ENCODE data around the gene KCTD21.
A peak's percentile ranks its signal among the peaks of the same experiment; 100 is the strongest.

The KCTD21 gene

DNA sequence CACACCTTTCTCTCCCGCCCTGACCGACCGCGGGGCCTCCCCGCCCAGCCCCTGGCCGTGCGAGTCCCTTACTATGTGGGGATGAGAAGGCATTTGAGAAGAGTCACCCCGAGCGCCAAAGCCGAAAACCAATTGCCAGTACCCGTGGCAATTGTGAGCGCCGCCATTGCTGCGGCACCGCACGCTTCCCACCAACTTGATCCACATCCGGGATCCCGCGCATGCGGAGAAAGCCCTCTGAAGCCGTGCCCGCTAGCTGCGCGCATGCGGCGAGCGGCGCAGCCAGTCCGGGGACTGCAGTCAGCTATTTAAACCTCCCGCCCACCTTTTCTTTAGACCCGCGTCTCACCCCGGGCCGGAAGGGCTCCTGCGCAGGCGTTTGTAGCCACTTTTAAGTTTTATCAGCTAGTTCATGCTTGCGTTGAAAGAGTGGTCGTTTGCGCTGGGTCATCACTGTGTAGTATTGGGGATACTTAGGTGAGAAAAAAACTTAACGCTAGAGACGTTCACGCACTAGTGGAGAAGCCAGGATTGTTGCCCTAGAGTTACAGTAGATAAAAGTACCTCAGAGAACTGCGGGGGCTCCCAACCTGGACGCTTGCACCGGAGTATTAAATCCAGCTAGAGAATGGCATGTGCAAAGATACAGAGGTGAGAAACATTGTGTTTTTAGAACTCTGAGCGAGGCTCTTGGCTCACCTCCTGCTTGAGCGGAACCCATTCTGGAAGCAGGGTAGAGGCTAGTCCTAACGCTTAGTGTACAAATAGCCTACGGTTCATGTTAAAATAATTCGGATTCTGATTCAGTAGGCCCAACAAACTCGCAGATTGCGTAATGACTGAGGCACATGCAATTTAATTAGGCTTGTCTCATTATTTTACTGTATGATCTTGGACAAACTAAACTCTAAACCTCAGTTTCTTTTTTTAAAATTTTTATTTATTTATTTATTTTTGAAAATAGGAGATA lies 48.7 kb downstream of the KCTD21 start, which contains the start of gene ALG8:
Gene ALG8, minus strand, starts transcription at position 205 of the 970 bp plus-strand sequence. Its CDS starts 38 bp downstream, at position 167.
- DNase-seq (ENCODE audit: low spot score), result peak; percentile 95

DNA sequence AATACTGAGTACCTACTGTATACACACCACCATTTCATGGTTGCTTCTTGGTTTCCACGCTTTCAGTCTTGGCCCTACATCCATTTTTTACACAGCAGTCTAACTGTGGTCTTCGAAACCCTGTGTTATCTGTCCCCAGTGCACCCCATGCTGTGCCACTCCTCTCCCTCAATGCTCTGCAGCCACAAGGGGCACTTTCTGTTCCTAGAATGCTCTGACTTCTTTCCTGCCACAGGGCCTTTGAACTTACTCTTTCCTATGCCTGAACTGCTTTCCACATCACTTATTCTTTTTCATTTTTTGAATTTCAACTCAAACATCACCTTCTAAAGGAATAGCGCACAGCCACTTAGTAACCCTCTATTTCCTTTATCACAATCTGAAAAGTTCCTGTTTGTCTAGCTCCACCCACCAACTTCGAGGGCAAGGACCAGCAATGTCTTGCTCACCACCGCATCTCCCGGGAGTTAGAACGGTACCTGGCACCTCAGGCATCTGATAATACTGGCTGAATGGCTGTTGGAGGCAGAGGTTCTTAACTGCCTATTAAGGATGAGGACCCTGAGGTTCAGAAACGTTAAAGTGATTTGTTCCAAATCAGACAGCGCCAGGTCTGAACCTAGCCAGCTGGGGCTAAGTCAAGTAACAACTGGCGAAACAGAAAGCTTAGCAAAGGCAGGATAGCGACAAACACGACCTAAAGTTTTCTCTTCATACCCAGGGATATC lies 49.6 kb downstream of the KCTD21 start:
- DNase-seq (ENCODE audit: low spot score), result no peak

DNA sequence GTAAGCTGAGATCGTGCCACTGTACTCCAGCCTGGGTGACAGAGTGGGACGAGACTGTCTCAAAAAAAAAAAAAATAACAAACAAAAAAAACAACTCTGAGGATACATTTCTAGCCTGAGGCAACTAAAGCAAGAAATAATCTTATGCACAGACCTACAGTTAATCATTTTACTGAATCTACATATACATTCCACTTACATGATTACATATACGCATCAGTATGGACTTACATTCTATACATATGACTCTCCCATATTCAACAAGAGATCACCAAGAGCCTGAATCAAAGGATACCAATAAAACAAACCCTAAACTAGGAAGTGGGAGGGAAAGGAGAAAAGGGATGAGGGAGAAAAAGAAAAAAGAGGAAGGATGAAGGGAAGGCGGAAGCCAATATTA lies 50.1 kb downstream of the KCTD21 start:
- no peak for DNase-seq (ENCODE audit: low spot score)

DNA sequence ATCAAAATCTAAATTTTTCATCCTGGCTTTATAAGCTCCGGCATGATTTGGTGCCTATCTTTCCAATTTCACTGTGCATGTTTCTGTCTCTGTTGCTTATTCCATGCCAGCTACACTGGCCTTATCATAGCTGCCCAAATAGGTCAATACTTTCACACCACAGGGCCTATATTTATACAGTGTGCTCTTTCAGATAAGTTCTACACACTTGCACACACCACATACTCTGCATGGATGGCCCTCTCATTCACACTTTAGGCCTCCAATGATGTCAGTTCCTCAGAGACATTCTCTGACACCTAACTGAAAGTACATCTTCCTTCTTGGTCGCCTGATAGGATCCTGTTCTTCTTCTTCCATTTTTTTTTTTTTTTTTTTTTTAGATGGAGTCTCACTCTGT lies 56.0 kb downstream of the KCTD21 start:
- DNase-seq (ENCODE audit: low spot score), result no peak

DNA sequence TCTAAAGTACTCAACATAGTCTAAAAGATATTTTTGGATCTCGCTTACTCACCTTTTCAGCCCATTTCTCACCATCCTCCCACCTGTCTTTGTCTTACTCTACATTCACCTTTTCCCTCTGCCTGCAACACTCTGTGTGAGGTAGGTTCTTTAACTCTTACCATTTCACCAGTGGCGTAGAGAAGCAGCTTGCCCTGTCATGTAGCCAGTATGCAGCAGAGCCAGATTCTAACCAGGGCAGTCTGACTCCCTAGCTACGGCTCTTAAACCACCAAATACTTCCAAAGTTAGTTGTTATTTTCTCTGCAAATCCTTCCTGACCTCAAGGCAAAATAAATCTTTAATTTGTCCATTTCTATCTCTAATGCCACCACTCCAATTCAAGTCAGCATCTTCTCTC lies 56.5 kb downstream of the KCTD21 start:
- DNase-seq (ENCODE audit: low spot score), result no peak

DNA sequence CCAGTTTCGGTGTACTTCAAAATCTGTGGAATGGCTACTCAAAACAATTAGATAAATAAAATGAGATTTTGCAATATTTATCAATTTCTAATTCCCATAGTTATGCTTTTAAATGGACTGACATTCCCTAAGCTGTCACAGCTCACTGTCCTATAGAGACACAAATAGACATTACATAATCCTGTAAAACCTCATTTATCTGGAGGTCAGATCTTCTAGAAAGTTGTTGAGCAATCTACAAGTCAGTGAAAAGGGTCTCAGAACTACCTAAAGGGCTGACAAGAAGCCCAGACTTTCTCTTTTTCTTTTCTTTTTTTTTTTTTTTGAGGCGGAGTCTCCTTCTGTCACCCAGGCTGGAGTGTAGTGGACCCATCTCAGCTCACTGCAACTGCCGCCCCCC lies 61.0 kb downstream of the KCTD21 start:
- DNase-seq (ENCODE audit: low spot score), result no peak
